MM.1S (cell line): ENCODE results near the gene PIGN.

Experiments
- DNase-seq: peaks from one replicate; pipeline ENCODE4 v3.0.0-alpha.2; 2015
- H2AFZ ChIP-seq: fragments of 300-600 bp; sonication (generic); 2 replicates; pipeline ENCODE4 v1.6.0; 2016; ENCODE audit warnings: antibody characterized with exemption, low read length
- H3F3A ChIP-seq: fragments of 300-600 bp; sonication (generic); 2 replicates; pipeline ENCODE4 v1.6.1; 2016; ENCODE audit warnings: mild to moderate bottlenecking, antibody characterized with exemption, low read length, moderate library complexity, mixed read lengths; ENCODE audit not compliant: insufficient read depth
- H3K27ac ChIP-seq: fragments of 300-600 bp; sonication (generic); 2 replicates; pipeline ENCODE4 v1.5.1; 2016; ENCODE audit warnings: mild to moderate bottlenecking, low read length
- H3K27me3 ChIP-seq: fragments of 300-600 bp; sonication (generic); replicated peaks from 2 replicates; pipeline ENCODE4 v1.6.0; 2016; ENCODE audit warnings: low read length; ENCODE audit not compliant: insufficient read depth
- H3K36me3 ChIP-seq: fragments of 300-600 bp; sonication (generic); replicated peaks from 2 replicates; pipeline ENCODE4 v1.6.1; 2016; ENCODE audit warnings: mild to moderate bottlenecking, low read length, mixed read lengths; ENCODE audit not compliant: insufficient read depth
- H3K4me1 ChIP-seq: fragments of 300-600 bp; sonication (generic); 2 replicates; pipeline ENCODE4 v1.6.1; 2016; ENCODE audit warnings: low read length, mixed read lengths
- H3K4me2 ChIP-seq: fragments of 300-600 bp; sonication (generic); 2 replicates; pipeline ENCODE4 v1.6.0; 2016; ENCODE audit warnings: low read depth, low read length
- H3K4me3 ChIP-seq: fragments of 300-600 bp; sonication (generic); 2 replicates; pipeline ENCODE4 v1.5.1; 2016; ENCODE audit warnings: low read length, mixed read lengths
- H3K79me2 ChIP-seq: fragments of 300-600 bp; sonication (generic); 2 replicates; pipeline ENCODE4 v1.6.1; 2016; ENCODE audit warnings: mixed run types, low read length, mixed read lengths
- H3K9ac ChIP-seq: fragments of 300-600 bp; sonication (generic); 2 replicates; pipeline ENCODE4 v1.6.1; 2016; ENCODE audit warnings: low read length, mixed read lengths
- H3K9me2 ChIP-seq: fragments of 300-600 bp; sonication (generic); replicated peaks from 2 replicates; pipeline ENCODE4 v1.6.1; 2016; ENCODE audit warnings: mild to moderate bottlenecking, low read length, mixed read lengths; ENCODE audit not compliant: insufficient read depth
- H3K9me3 ChIP-seq: fragments of 300-600 bp; sonication (generic); replicated peaks from 2 replicates; pipeline ENCODE4 v1.6.1; 2016; ENCODE audit warnings: mild to moderate bottlenecking, low read length, mixed read lengths; ENCODE audit not compliant: insufficient read depth
- H4K20me1 ChIP-seq: fragments of 300-600 bp; sonication (generic); 2 replicates; pipeline ENCODE4 v1.6.1; 2016; ENCODE audit warnings: mild to moderate bottlenecking, low read length, moderate library complexity, mixed read lengths; ENCODE audit not compliant: insufficient read depth
- CTCF ChIP-seq: fragments of 300-600 bp; sonication (generic); IDR thresholded peaks from 2 replicates; pipeline ENCODE4 v1.5.1; 2016; ENCODE audit warnings: antibody characterized with exemption, low read length, mixed read lengths
- EZH2 ChIP-seq: fragments of 300-600 bp; sonication (generic); optimal IDR thresholded peaks from 2 replicates; pipeline ENCODE3; 2017; ENCODE audit warnings: low read depth, mild to moderate bottlenecking, antibody characterized with exemption, low read length, mixed read lengths
- EZH2phosphoT487 ChIP-seq: fragments of 300-600 bp; sonication (generic); IDR thresholded peaks from 2 replicates; pipeline ENCODE4 v1.6.1; 2018; ENCODE audit warnings: antibody characterized with exemption, low read length

The PIGN gene

GRCh38 chr18:62186499-62186773 is 420 bp downstream of the PIGN start:
- peaks cover 52% of the 10 kb centered on the region for H3K79me2 ChIP-seq
- H3K9me2 ChIP-seq, result no peaks in the 10 kb centered on the region
- peak overlapping the region; percentile 66 for H3K9ac ChIP-seq
- H3K4me3 ChIP-seq, result peak overlapping the region; percentile 100
- H4K20me1 ChIP-seq, result peaks cover 7% of the 10 kb centered on the region; the same call in 1 of the 2 replicates
- H3K4me1 ChIP-seq, result peaks cover 9% of the 10 kb centered on the region; the same call in 1 of the 2 replicates
- H3K4me2 ChIP-seq, result peak overlapping the region; percentile 72
- peak overlapping the region; percentile 36; the same call in 1 of the 2 replicates for H3K27ac ChIP-seq
- no peaks in the 10 kb centered on the region for H3K27me3 ChIP-seq
- H3F3A ChIP-seq, result peaks cover 13% of the 10 kb centered on the region
- no peaks in the 10 kb centered on the region for H3K9me3 ChIP-seq
- TF ChIP-seq EZH2phosphoT487, result no peak
- TF ChIP-seq EZH2, result no peak
- TF ChIP-seq CTCF, result no peak
- H2AFZ ChIP-seq, result peak overlapping the region; percentile 95
- no peak for DNase-seq
- H3K36me3 ChIP-seq, result no peaks in the 10 kb centered on the region

DNA sequence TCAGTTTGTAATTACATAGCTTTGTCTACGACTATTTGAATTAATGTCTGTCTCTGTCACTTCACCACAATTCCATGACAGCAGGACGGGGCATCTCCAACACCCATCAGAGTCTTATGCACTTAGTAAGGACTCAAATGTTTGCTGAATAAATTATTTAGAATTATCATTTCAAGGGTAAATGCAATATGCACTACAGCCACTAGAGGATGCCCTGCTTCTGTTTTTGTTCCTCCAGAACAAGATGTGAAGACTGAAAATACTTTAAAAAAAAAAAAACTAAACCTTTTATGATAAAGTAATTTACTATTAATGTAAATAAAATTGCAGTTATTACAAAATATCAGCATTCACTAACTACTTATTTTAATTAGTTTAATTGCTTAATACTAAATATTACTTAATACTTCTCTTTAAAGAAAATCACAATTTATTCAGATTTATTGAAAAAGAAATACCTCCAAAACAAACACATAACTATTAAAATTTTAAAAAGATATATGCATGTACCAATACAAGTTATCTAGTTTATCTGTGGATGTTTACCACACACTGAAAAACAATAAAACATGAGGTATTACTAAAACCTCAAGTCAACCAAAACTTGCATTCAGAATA is 3.2 kb downstream of the PIGN start:
- Histone ChIP-seq H3K4me2 (no peak overlapping the region), H3F3A (peaks cover 13% of the 10 kb centered on the region), H3K27me3 (no peaks in the 10 kb centered on the region), H3K4me1 (no peaks in the 10 kb centered on the region), H4K20me1 (0 out of 2 replicates have a peak, but pooled peaks cover 3% of the 10 kb centered on the region), H3K9ac (no peak overlapping the region), H3K4me3 (no peak overlapping the region), H3K9me3 (no peaks in the 10 kb centered on the region), H3K27ac (no peak overlapping the region), H3K9me2 (no peaks in the 10 kb centered on the region), H3K36me3 (no peaks in the 10 kb centered on the region), H2AFZ (no peak overlapping the region), H3K79me2 (peaks cover 26% of the 10 kb centered on the region)
- no peak for TF ChIP-seq EZH2phosphoT487
- TF ChIP-seq CTCF, result peak; percentile 70
- peak; percentile 70 for DNase-seq

DNA sequence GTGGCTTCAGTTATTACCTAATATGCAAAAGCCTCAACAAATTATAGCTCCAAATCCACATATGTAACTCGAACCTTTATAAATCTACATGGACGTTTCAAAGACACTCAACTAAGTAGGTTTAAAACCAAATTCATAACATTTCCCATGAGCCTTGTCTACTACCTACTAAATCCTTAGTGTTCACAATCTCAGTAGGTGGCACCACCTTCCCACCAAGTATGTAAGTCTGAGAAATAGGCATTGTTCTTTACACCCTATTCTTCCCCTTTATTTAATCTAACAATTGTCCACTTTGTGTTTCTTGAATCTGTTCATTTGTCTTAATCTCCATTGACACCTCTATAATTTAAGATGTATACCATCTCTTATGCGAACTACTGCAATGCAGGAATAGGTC is 4.6 kb downstream of the PIGN start:
- Histone ChIP-seq H2AFZ (no peak overlapping the region), H3K27ac (no peak overlapping the region), H3K79me2 (peaks cover 11% of the 10 kb centered on the region), H3K36me3 (no peaks in the 10 kb centered on the region), H3K4me3 (no peak overlapping the region), H3K4me1 (no peaks in the 10 kb centered on the region), H3K9me3 (no peaks in the 10 kb centered on the region), H3K4me2 (no peak overlapping the region), H3K27me3 (no peaks in the 10 kb centered on the region), H3K9ac (no peak overlapping the region), H4K20me1 (no peaks in the 10 kb centered on the region), H3F3A (peaks cover 8% of the 10 kb centered on the region), H3K9me2 (no peaks in the 10 kb centered on the region)
- no peak for DNase-seq
- TF ChIP-seq EZH2 (no peak), EZH2phosphoT487 (no peak), CTCF (no peak)
